NCI-H2029 (cell line): ENCODE data around the gene CARD9.

Source experiments
- DNase-seq: peaks from one replicate; lab custom pipeline; 2025; lab: John Stamatoyannopoulos, UW

Gene CARD9

GRCh38 chr9:136347472-136348256 is 25.8 kb downstream of the CARD9 start:
- peak; percentile 41 for DNase-seq

DNA sequence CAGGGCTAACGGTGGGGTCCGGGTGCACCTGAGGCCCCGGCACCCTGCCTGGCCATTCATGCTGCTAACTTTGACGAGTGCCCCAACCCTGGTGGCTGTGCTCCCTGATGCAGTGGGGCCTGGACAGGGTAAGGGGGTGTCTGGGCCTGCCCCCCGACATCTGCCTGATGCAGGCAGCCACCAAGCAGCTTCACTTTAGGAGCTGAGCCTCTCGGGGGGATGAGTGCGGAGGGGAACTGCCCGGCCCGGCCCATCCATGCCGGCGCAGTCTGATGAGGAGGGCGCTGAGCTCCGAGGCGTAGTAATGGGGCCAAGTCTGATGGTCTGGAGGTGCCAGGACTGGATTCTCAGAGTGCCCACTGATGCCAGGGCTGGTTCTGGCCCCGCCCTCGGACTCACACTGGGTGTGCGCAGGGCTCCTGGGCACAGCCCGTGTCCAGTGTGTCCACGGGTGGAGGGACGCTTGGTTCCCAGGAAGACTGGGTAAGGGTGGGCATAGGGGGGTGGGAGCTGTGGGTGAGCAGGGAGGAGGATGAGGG is 26.5 kb downstream of the CARD9 start:
- no peak for DNase-seq

GRCh38 chr9:136346157-136346481 is 27.4 kb downstream of the CARD9 start:
- DNase-seq, result no peak

- DNase-seq, result no peak
Measured at GRCh38 chr9:136345281-136346156, 27.9 kb downstream of the CARD9 start.

DNA sequence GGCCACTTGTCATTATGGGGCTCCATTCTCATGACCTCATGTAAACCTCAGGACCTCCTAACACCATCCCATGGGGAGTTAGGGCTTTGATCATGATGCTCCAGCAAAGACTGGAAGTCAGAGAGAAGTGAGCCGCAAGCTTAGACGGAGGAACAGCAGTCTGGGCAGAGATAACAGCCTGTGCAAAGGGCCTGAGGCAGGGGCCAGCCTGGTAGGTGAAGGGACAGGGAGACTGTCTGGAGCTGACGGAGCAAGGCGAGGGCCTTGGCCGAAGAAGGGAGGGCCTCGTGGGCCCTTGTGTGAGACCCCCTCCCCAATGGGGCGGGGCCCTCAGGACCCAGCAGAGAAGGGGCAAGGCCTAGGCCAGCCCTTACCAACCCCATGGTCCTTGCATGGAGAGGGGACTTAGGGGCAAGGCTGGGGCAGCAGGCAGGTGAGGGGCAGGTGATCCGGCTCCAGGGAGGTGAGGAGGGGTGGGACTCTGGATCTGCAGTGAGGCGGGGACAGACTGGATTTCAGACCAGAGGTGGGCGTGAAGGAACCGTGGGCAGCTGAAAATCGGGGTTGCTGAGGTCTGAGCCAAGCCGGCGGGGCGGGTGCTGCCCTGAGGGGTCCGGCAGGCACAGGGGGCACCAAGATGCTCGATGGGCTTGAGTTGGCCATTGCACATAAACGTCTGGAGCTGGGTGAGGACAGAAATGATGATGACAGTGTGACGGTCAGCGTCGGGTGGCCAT is 28.8 kb downstream of the CARD9 start:
- no peak for DNase-seq

DNA sequence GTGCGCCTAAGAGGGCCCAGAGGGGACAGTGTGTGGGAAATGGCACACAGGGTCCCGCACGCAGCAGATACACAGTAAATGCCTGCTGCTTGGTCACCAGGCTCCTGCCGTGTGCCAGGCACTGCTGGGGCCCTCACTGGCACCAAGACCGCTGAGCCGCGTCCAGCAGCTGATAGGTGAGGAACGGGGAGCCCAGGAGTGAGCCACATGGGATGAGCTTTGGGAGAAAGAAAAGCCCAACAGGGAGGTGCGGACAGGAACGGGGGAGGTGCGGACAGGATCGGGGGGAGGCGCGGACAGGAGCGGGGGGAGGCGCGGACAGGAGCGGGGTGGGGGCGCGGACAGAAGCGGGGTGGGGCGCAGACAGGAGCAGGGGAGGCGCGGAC is 29.6 kb downstream of the CARD9 start:
- DNase-seq, result no peak

DNA sequence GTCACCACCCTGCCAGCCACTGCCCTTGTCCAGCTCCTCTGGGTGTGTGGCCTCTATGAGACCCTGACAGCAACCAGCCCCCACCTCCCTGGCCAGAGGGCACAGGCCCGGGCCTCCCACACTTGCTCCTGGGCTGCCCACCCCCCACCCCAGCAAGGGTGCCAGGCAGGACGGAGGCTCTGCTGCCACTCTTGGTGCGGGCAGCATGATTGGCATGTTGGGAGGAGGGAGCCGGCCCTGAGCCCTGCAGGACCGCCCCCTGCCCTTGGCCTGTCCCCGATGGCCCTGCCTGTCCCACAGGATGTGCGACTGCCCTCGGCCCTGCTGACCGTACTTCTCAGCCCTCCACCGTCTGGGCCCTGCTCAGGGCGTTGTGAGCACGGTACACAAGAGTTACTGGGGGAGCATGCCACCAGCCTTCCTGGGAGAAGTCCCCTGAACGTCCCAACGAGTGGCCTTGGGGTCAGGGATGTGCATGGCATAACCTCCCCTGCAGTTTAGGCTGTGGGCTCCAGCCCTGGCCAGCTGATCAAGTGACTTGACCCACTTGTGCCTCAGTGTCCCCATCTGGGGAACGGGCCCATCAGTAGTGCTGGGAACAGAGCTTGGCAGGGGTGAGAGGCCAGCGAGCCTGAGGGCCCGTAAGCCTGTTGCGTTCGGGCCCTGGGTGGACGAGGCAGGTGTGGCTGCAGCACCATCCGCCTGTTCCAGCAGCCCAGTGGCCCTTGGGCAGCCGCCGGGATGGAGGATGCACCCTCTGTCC is 30.2 kb downstream of the CARD9 start:
- no peak for DNase-seq

- DNase-seq, result peak; percentile 67
Measured at GRCh38 chr9:136342181-136343120, 31.0 kb downstream of the CARD9 start.

- no peak for DNase-seq
Measured at GRCh38 chr9:136341769-136342168, 31.7 kb downstream of the CARD9 start.

GRCh38 chr9:136341042-136341655 is 32.3 kb downstream of the CARD9 start:
- no peak for DNase-seq

DNA sequence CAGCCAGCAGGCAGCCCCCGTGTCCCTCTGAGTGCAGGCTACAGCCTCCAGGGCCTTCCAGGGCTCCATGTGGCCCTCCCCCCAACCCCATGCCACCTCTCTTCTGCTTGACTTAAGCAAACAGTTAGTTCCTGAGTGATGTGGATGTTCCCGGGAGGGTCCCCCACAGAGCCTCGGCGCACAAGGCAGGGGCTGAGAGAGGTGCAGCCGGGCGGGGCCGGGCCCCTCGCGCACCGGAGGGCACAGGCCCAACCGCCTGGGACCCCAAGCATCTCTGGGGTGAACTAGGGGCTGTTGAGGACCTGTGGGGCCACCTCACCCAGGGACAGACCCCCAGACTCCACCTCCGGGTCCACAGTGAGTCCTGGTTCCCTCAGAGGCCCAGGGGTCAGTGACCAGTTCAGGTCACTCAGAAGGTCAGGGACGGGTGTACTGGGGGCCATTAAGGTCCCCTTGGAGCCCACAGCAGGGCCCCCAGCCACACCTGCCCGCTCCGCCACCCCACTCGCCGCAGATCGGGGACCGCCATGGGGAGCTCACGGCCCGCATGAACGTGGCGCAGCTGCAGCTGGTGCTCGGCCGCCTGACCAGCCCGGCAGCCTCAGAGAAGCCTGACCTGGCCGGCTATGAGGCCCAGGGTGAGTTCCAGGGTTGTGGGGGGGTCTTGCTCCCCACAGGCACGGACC is 33.0 kb downstream of the CARD9 start:
- no peak for DNase-seq

DNA sequence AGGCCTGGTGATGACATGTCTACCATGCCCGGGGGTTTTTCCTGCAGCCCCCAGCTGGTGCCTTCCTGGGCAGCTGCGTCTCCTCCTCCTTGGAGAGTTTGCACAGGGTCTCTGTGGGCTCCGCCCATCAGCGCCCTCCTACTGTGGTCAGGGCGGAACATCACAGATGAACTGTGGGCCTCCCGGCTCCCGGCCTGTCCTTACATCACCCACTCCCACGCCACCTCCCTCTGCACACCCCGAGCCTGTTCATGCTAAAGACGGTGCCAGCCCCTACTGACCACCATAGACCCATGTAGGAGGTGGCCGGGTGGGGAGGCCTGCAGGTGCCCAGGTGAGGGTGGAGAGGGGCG is 33.5 kb downstream of the CARD9 start:
- no peak for DNase-seq

GRCh38 chr9:136339173-136339957 is 34.1 kb downstream of the CARD9 start:
- DNase-seq, result peak; percentile 26

DNA sequence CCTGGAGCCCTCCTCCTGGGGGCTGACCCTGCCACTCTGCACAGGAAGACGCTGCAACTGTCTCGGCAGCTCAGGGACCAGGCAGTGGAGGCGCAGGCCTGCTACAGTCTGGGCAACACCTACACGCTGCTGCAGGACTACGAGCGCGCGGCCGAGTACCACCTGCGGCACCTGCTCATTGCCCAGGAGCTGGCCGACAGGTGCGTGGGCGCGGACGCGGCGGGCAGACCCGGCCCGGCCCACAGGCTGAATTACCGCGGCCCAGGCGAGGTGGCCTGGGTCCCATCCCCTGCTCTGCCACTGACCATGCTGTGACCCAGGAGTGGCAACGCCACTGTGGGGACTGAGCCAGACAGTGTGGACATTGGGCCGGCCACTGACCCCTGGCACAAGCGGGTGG is 35.0 kb downstream of the CARD9 start:
- no peak for DNase-seq

DNA sequence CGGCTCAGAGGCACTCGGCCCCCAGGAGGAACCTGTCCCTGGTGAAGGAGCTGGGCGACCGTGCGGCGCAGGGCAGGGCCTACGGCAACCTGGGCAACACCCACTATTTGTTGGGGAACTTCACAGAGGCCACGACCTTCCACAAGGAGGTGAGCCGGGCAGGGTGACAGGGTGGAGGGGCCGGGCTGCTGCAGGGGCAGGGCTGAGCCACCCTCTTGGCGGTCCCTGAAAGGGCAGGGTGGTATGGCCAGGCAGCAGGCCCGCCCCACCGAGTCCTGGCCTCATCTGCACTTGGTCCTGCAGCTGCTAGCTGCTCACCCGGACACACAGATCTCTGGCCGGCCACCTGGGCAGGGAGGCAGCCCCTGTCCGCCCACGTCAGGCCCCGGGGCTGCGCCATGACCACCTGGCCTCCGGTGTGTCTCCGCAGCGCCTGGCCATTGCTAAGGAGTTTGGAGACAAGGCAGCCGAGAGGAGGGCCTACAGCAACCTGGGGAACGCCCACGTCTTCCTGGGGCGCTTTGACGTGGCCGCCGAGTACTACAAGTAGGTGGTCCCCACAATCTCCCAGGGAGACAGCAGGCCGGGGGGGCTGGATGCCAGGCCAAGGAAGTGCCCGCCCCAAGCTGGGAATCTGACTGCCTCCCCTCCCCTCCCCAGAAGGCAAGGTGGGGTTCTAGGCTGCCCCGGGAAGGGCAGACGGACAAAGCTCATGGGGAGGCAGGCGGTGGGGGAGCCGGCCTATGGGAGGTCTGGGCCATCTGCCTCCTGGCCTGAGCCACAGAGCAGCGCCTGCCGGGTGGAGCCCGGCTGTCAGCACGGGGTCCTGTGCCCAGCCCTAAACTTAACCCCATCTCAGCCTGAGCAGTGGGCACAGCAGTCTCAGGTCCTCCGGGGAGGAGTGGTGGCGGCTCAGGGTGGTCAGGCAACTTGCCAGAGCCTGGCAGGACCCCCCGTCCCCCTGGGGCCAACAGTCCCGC is 35.8 kb downstream of the CARD9 start:
- DNase-seq, result no peak

GRCh38 chr9:136336881-136337280 is 36.6 kb downstream of the CARD9 start:
- DNase-seq, result no peak

DNA sequence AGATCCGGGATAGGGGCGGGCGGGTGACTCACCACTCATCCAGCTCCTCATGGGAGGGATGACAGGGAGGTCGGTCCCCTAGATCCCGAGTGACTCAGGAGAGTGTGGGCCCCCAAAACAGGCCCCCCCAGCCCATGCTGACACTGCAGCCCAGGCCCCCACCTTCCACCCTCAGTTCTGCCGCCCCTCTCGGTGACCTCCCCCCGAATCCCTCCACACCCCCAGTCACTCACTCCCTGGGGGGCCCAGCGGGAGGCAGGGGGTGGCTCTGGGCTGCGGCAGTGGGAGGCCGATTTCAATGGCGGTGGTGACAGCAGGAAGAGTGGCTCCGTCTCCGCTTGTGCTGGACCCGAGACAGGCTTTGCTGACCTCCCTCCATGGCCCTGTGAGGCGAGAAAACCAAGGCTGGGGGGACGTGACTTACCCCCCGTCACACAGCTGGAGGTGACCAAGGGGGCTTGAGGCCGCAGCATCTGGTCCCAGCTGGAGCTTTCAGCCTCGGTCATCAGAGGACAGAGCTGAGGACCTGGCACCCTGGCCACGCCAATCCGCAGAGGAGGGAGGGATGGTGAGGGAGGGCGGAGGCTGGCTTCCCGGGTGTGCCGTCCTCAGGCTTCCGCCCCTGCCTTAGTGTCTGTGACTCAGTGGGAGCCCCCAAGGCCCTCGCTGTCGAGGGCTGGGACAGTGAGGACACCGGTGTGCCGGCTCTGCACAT is 37.2 kb downstream of the CARD9 start:
- DNase-seq, result no peak
